HG03045 (cell line): ENCODE measurements around the gene LMOD1.
"Not testable (repeated sequence)": the region's sequence is repeated elsewhere in the genome, so short reads cannot be mapped to it uniquely, and the experiment has no call there.

Experiments used
- ATAC-seq: cut with Tn5 transposase; IDR thresholded peaks from one replicate; pipeline ENCODE4 v1.9.1; 2021; ENCODE audit warnings: mild to moderate bottlenecking, moderate library complexity; ENCODE audit not compliant: unreplicated experiment

Gene LMOD1

GRCh38 chr1:201946224-201946908 lies at the start of gene LMOD1:
Gene LMOD1, minus strand, starts transcription at chr1:201946548. Its CDS starts 208 bp downstream, at chr1:201946340.
- ATAC-seq: no peak

GRCh38 chr1:201990427-201990826 lies 44.1 kb upstream of the LMOD1 start:
- no peak for ATAC-seq

GRCh38 chr1:201989354-201990128 lies 43.2 kb upstream of the LMOD1 start:
- no peak for ATAC-seq

- no peak for ATAC-seq
Observed at GRCh38 chr1:201988601-201989000, 42.3 kb upstream of the LMOD1 start.

- ATAC-seq: no peak
Observed at GRCh38 chr1:201985355-201985754, 39.0 kb upstream of the LMOD1 start.

GRCh38 chr1:201984446-201984845 lies 38.1 kb upstream of the LMOD1 start:
- no peak for ATAC-seq

- no peak for ATAC-seq
Observed at GRCh38 chr1:201983380-201983805, 37.0 kb upstream of the LMOD1 start.

GRCh38 chr1:201982623-201983379 lies 36.5 kb upstream of the LMOD1 start, which contains the start of gene RNPEP:
Gene RNPEP, plus strand, starts transcription at chr1:201982648. Its CDS starts 19 bp downstream, at chr1:201982667.
- peak; percentile 84 for ATAC-seq

- peak; percentile 26 for ATAC-seq
Observed at GRCh38 chr1:201982082-201982622, 35.8 kb upstream of the LMOD1 start.

GRCh38 chr1:201970334-201971159 lies 24.2 kb upstream of the LMOD1 start:
- no peak for ATAC-seq

GRCh38 chr1:201968202-201968925 lies 22.0 kb upstream of the LMOD1 start:
- ATAC-seq: no peak

GRCh38 chr1:201966171-201966570 lies 19.8 kb upstream of the LMOD1 start:
- ATAC-seq: no peak

- no peak for ATAC-seq
Observed at GRCh38 chr1:201964261-201964660, 17.9 kb upstream of the LMOD1 start.

- not testable (repeated sequence) for ATAC-seq
Observed at GRCh38 chr1:201962382-201962781, 16.0 kb upstream of the LMOD1 start.

- no peak for ATAC-seq
Observed at GRCh38 chr1:201958348-201958747, 12.0 kb upstream of the LMOD1 start.

GRCh38 chr1:201955729-201956143 lies 9.4 kb upstream of the LMOD1 start:
- ATAC-seq: no peak

- peak; percentile 99 for ATAC-seq
Observed at GRCh38 chr1:201955009-201955728, 8.8 kb upstream of the LMOD1 start, which contains the start of gene TIMM17A. Gene TIMM17A, plus strand, starts transcription at chr1:201955503. Its CDS starts 24 bp downstream, at chr1:201955527.

- ATAC-seq: no peak
Observed at GRCh38 chr1:201954263-201955008, 8.1 kb upstream of the LMOD1 start.
